ENCODE results near the gene RUNX3. TPM values are rescaled to one million over a fixed set of nuclear protein-coding genes. Genes with fewer than 3 reads are reported as not detected.

The RUNX3 gene
- total and polyA plus RNA-seq, 8 donors = 0.29 to 6.1 (median 2.6) TPM; not detected in 1

GRCh38 chr1:24944318-24944717, 14.2 kb upstream of the RUNX3 start:
- no peak overlapping the region for H3K27ac ChIP-seq
- H3K4me1 ChIP-seq = no peaks in the 10 kb centered on the region
- intact Hi-C loops (cut with DNase I; ENCODE audit: low total_unique reads) = no loop called here
- H3K27me3 ChIP-seq = peaks cover 0 to 4% (median 0%) of the 10 kb centered on the region in 3 donors
- no peaks in the 10 kb centered on the region for H3K36me3 ChIP-seq
- no peak for DNase-seq
- H3K4me3 ChIP-seq = no peak overlapping the region
- H3K9me3 ChIP-seq = no peaks in the 10 kb centered on the region
- WGBS, 5 donors = 76 to 96% (median 92%) methylated on average over 3 of the region's 3 CpGs
- TF ChIP-seq EP300 (IDR thresholded peaks at IDR 0.05) (no peak), POLR2A (IDR thresholded peaks at IDR 0.05) (no peak), CTCF (IDR thresholded peaks at IDR 0.05) (no peak), POLR2AphosphoS5 (IDR thresholded peaks at IDR 0.05) (no peak)

- Histone ChIP-seq H3K27me3 (peaks cover 0 to 4% (median 0%) of the 10 kb centered on the region in 3 donors), H3K9me3 (no peaks in the 10 kb centered on the region), H3K4me1 (no peaks in the 10 kb centered on the region), H3K36me3 (no peaks in the 10 kb centered on the region), H3K27ac (no peak overlapping the region), H3K4me3 (no peak overlapping the region)
- TF ChIP-seq CTCF (IDR thresholded peaks at IDR 0.05) (no peak), POLR2AphosphoS5 (IDR thresholded peaks at IDR 0.05) (no peak)
- 70 to 83% (median 81%) methylated on average over 16 to 19 of the region's 19 CpGs for WGBS, 5 donors
- DNase-seq = no peak
- intact Hi-C loops (cut with DNase I; ENCODE audit: low total_unique reads) = no loop called here
Observed at GRCh38 chr1:24942789-24943188, 12.7 kb upstream of the RUNX3 start.

GRCh38 chr1:24941564-24941963, 11.5 kb upstream of the RUNX3 start:
- Histone ChIP-seq H3K27ac (no peak overlapping the region), H3K27me3 (peaks cover 0 to 4% (median 0%) of the 10 kb centered on the region in 3 donors), H3K4me1 (no peaks in the 10 kb centered on the region), H3K9me3 (no peaks in the 10 kb centered on the region), H3K4me3 (no peak overlapping the region), H3K36me3 (no peaks in the 10 kb centered on the region)
- TF ChIP-seq CTCF (IDR thresholded peaks at IDR 0.05) (no peak), POLR2AphosphoS5 (IDR thresholded peaks at IDR 0.05) (no peak), EP300 (IDR thresholded peaks at IDR 0.05) (no peak), POLR2A (IDR thresholded peaks at IDR 0.05) (no peak)
- DNase-seq = no peak
- intact Hi-C loops (cut with DNase I; ENCODE audit: low total_unique reads) = no loop called here
- 53 to 67% (median 57%) methylated on average over 3 to 4 of the region's 4 CpGs for WGBS, 5 donors

- no peak for DNase-seq
- no peaks in the 10 kb centered on the region for H3K36me3 ChIP-seq
- no peak overlapping the region for H3K4me3 ChIP-seq
- intact Hi-C loops (cut with DNase I; ENCODE audit: low total_unique reads) = no loop called here
- no peak overlapping the region for H3K27ac ChIP-seq
- H3K4me1 ChIP-seq = no peaks in the 10 kb centered on the region
- no peaks in the 10 kb centered on the region for H3K9me3 ChIP-seq
- peaks cover 0 to 14% (median under 1%) of the 10 kb centered on the region in 3 donors for H3K27me3 ChIP-seq
- TF ChIP-seq CTCF (IDR thresholded peaks at IDR 0.05) = no peak
- no peak for TF ChIP-seq POLR2AphosphoS5 (IDR thresholded peaks at IDR 0.05)
- no peak for TF ChIP-seq POLR2A (IDR thresholded peaks at IDR 0.05)
- no peak for TF ChIP-seq EP300 (IDR thresholded peaks at IDR 0.05)
- 83 to 89% (median 85%) methylated on average over 7 of the region's 7 CpGs for WGBS, 5 donors
Observed at GRCh38 chr1:24940231-24940630, 10.2 kb upstream of the RUNX3 start.
